Mucosa of rectum (tissue), 2 donors: ENCODE results near the gene ECPAS.

Experiments
- H3K27ac ChIP-seq, 2 donors: one replicate each; pipeline ENCODE4 v1.7.0; 2013; ENCODE audit warnings: inconsistent platforms in 2 of 2, low read depth in 2 of 2, low read length in 2 of 2
- H3K27me3 ChIP-seq, 2 donors: one replicate each; pipeline ENCODE4 v1.7.0; 2013; ENCODE audit warnings: low read length in 2 of 2; ENCODE audit not compliant: control insufficient read depth in 2 of 2, insufficient read depth in 2 of 2
- H3K36me3 ChIP-seq, 2 donors: one replicate each; pipeline ENCODE4 v1.7.0; 2013; ENCODE audit warnings: low read length in 2 of 2; ENCODE audit not compliant: control insufficient read depth in 2 of 2, insufficient read depth in 2 of 2
- H3K4me1 ChIP-seq, 2 donors: one replicate each; pipeline ENCODE4 v1.7.0; 2013; ENCODE audit warnings: low read length in 2 of 2, mild to moderate bottlenecking in 1 of 2; ENCODE audit not compliant: control insufficient read depth in 2 of 2, insufficient read depth in 2 of 2
- H3K4me3 ChIP-seq, 2 donors: one replicate each; pipeline ENCODE4 v1.7.0; 2013; ENCODE audit warnings: low read length in 2 of 2
- H3K9ac ChIP-seq, 2 donors: one replicate each; pipeline ENCODE4 v1.7.0; 2013; ENCODE audit warnings: low read length in 2 of 2, low read depth in 1 of 2, mild to moderate bottlenecking in 1 of 2
- H3K9me3 ChIP-seq, 2 donors: one replicate each; pipeline ENCODE4 v1.7.0; 2013; ENCODE audit warnings: low read length in 2 of 2; ENCODE audit not compliant: control insufficient read depth in 2 of 2
- donor health status: healthy.
- donor health status: Normal muscosa, but diverticular disease.

ECPAS gene

DNA sequence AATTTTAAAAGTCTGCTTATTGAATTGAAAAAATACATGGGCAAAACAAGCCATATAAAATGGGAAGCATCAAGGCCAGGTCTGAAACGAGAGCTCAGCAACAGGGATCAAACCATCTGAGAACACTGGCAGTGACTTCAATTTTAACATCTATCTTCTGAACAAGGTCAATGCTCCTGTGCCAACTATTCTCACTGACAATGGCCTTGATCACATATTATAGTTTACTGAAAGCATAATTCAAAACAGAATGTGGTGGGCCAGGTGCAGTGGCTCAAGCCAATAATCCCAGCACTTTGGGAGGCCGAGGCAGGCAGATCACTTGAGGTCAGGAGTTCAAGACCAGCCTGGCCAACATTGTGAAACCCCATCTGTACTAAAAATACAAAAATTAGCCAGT is 9.0 kb downstream of the ECPAS start:
- Histone ChIP-seq H3K27me3 (no peaks in the 10 kb centered on the region), H3K9me3 (no peaks in the 10 kb centered on the region), H3K4me3 (no peak overlapping the region), H3K36me3 (no peaks in the 10 kb centered on the region), H3K4me1 (peaks cover 9 to 14% of the 10 kb centered on the region in 2 donors), H3K9ac (no peak overlapping the region), H3K27ac (no peak overlapping the region)

DNA sequence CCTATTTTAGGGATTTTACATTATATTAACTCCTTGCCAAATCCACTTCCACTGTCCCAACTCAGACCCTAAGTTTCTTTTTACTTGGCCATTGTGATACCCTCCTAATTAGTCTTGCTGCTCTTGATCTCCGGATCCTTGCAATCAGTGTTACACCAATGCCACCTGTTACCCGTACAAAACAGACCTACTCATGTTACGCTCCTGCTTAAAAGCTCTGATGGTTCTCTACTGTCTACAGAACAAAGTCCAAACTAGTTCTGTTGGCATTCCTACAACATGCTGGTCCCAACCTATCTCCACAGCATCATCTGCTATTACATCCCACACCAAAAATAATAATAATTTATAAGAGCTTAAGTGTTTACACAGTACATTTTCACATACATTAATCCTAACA is 9.8 kb downstream of the ECPAS start:
- no peaks in the 10 kb centered on the region for H3K27me3 ChIP-seq
- H3K4me1 ChIP-seq: peaks cover 10 to 18% of the 10 kb centered on the region in 2 donors
- no peaks in the 10 kb centered on the region for H3K9me3 ChIP-seq
- H3K4me3 ChIP-seq: no peak overlapping the region
- H3K27ac ChIP-seq: no peak overlapping the region
- no peaks in the 10 kb centered on the region for H3K36me3 ChIP-seq
- H3K9ac ChIP-seq: no peak overlapping the region

DNA sequence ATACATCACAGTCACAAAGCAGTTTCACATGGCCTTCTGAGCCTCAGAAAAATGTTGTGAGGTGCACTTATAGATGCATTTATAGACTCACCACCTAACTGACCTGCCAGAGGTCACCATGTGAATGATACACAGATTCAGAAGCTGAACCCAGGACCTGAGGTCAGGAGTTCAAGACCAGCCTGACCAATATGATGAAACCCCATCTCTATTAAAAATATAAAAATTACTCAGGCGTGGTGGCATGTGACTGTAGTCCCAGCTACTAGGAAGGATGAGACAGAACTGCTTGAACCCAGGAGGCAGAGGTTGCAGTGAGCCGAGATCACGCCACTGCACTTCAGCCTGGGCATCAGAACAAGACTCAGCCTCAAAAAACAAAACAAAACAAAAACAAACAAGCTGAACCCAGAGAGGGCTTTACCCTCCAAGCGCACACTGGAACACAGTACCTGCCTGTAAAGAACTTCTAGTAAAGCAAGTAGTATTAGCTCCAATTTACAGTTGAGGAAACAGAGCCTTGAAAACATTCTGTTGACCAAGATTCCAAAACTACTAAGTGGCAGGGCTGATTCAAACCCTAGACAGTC is 16.3 kb downstream of the ECPAS start:
- no peaks in the 10 kb centered on the region for H3K36me3 ChIP-seq
- no peak overlapping the region for H3K27ac ChIP-seq
- no peak overlapping the region for H3K4me3 ChIP-seq
- no peak overlapping the region for H3K9ac ChIP-seq
- no peaks in the 10 kb centered on the region for H3K27me3 ChIP-seq
- peaks cover 10 to 18% of the 10 kb centered on the region in 2 donors for H3K4me1 ChIP-seq
- no peaks in the 10 kb centered on the region for H3K9me3 ChIP-seq

DNA sequence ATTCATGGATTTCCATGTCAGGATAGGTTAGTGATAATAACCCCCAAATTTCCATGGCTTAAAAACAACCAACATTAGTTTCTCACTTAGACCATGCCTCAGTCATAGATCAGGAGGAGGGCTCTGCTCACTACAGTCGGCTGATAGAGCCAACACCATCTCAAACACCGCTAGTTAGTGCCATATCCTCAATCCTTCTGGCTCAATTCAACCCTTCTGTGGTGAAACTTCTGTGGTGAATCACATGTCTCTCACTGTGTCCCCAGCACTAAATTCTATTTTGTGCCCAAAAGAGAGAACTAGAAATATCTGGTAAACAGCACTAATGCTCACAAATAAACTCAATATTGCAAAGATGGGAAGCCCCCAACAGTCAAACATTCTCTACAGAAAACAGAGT is 21.1 kb downstream of the ECPAS start:
- Histone ChIP-seq H3K9ac (no peak overlapping the region), H3K36me3 (no peaks in the 10 kb centered on the region), H3K4me3 (no peak overlapping the region), H3K9me3 (no peaks in the 10 kb centered on the region), H3K27me3 (no peaks in the 10 kb centered on the region), H3K27ac (no peak overlapping the region), H3K4me1 (peaks cover 2 to 4% of the 10 kb centered on the region in 2 donors)

DNA sequence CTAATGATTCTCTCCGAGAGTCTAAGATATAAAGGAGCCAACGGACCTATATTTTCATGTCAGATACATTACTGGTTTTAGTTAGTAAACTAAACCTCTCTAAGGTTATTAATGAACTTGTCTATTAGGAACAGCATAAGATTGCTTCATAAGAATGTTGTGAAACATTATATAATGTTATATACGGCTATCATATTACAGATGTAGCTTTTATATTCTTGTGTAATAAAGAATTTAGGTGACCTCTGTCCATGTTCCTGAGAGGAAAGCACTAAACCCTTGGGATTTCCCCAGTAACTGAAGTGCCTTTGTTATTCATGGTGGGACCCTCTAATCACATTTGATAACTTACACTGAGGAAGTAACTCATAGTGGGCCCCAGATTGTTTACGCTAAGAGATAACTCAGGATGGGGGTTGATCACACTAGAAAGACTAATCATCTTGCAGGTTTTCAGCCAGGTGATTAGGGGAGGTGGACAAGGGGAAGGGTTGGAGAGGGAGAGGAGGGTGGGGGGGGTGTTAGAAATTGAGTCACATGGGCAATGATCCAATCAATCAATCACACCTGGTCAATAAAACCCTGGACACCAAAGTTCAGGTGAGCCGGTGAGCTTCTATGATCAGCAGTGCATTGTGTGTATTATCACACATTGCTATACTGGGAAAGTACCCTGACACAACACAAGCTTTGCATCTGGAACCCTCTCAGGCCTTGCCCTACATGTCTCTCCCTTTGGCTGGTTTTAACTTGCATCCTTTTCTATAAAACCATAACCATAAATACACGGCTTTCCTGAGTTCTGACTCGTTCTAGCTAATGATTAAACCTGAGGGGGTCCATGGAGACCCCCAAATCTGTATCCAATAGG is 25.8 kb downstream of the ECPAS start:
- Histone ChIP-seq H3K4me1 (peaks cover 2 to 7% of the 10 kb centered on the region in 2 donors), H3K9ac (no peak overlapping the region), H3K9me3 (no peaks in the 10 kb centered on the region), H3K27me3 (no peaks in the 10 kb centered on the region), H3K36me3 (no peaks in the 10 kb centered on the region), H3K4me3 (no peak overlapping the region), H3K27ac (no peak overlapping the region)

DNA sequence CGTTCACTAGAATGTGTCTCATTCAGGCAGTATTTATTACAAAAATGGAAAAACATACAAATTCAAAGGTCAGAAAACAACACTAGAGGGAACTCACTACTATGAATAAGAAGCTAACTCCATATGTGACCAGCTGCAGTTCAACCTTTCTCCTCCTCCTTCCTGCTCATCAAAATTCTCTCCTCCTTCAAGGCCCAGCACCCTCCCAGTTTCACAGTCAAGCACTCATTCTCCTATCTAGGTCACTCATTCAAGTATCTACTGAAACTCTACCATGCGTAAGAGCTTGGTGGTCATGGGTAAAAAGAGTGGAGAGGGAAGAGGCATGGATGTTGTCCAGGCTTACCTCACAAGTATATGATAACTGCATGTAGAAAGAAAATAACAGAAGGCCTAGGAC is 27.7 kb downstream of the ECPAS start:
- H3K4me3 ChIP-seq: no peak overlapping the region
- no peaks in the 10 kb centered on the region for H3K27me3 ChIP-seq
- H3K4me1 ChIP-seq: peaks cover 2 to 7% of the 10 kb centered on the region in 2 donors
- H3K36me3 ChIP-seq: no peaks in the 10 kb centered on the region
- no peaks in the 10 kb centered on the region for H3K9me3 ChIP-seq
- H3K27ac ChIP-seq: no peak overlapping the region
- H3K9ac ChIP-seq: no peak overlapping the region

DNA sequence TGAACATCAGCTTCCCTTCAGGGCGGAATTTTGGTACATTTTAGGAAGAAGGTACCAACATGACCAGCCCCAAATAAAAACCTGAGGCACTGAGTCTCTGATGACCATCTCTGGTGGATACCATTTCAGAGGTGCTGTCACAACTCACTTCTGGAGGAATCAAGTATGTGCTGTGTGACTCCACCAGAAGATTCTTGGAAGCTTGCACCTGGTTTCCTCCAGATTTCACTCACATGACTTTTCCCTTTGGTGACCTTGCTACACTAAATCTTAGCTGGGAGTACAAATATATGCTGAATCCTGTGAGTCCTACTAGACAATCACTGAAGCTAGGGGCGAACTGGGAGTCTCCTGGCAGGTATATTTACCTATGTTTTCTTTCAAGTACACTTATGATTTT is 28.5 kb downstream of the ECPAS start:
- Histone ChIP-seq H3K4me1 (peaks cover 2 to 7% of the 10 kb centered on the region in 2 donors), H3K36me3 (no peaks in the 10 kb centered on the region), H3K4me3 (no peak overlapping the region), H3K27ac (no peak overlapping the region), H3K9ac (no peak overlapping the region), H3K9me3 (no peaks in the 10 kb centered on the region), H3K27me3 (no peaks in the 10 kb centered on the region)

DNA sequence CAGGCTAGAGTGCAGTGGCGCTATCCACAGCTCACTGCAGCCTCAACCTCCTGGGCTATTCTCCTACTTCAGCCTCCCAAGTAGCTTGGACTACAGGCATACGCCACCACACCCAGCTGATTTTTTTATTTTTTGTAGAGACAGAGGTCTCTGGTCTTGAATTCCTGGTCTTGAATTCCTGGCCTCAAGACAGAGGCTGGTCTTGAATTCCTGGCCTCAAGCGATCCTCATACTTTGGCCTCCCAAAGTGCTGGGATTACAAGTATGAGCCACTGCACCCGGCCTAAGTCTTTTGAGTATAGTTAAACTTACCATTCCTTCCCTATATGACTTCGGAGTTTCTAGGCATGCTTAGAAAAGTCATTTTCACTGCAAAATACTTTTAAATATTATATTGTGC is 29.4 kb downstream of the ECPAS start:
- Histone ChIP-seq H3K36me3 (peaks cover 0 to 7% of the 10 kb centered on the region in 2 donors), H3K27ac (no peak overlapping the region), H3K4me3 (no peak overlapping the region), H3K27me3 (no peaks in the 10 kb centered on the region), H3K4me1 (peaks cover 2 to 7% of the 10 kb centered on the region in 2 donors), H3K9ac (no peak overlapping the region), H3K9me3 (no peaks in the 10 kb centered on the region)

DNA sequence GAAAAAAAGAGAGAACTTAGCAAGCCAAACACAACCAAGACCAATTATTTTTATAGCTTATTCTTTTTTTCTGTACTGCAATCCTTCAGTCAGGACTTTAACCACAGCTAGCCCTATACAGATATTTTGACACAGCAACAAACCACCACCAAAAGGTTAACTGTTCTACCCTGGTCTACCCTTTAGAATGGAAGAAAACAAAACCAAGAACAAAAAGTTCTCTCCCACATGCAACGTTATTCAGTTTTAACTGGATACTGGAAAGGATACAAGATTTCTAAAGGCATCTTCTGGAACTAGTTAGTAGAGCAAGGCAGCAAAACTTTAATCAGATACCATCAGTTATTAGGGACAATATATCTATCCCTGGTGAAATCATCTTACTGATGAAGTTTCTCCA is 32.6 kb downstream of the ECPAS start:
- Histone ChIP-seq H3K36me3 (peaks cover 0 to 11% of the 10 kb centered on the region in 2 donors), H3K4me1 (no peaks in the 10 kb centered on the region), H3K9me3 (no peaks in the 10 kb centered on the region), H3K9ac (no peak overlapping the region), H3K27ac (no peak overlapping the region), H3K4me3 (no peak overlapping the region), H3K27me3 (no peaks in the 10 kb centered on the region)

DNA sequence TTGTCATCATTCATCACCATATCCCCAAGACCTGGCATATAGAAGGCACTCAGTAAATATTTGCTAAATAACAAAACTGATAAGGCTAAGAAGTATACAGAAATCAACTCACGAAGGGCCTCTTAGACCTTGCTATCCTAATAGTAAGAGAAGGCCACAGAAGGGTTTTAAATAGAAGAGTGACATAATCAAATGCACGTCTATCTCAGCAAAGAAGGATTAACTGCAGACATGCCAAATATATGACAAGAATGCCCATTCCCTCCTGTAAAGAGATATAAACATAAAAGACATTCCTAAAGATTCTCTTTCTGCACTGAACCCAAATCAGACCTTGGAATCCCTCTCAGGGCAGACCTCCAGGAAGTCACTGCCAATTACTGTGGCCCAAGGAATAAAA is 34.1 kb downstream of the ECPAS start:
- Histone ChIP-seq H3K4me1 (no peaks in the 10 kb centered on the region), H3K4me3 (no peak overlapping the region), H3K36me3 (peaks cover 0 to 11% of the 10 kb centered on the region in 2 donors), H3K9me3 (no peaks in the 10 kb centered on the region), H3K27ac (no peak overlapping the region), H3K9ac (no peak overlapping the region), H3K27me3 (no peaks in the 10 kb centered on the region)
